ENCODE results near the gene MT1E. TPM values are rescaled to one million over a fixed set of nuclear protein-coding genes. Genes with fewer than 3 reads are reported as not detected.

MT1E gene
- total and polyA plus RNA-seq, 3 donors from 2014 or later, result 10.5 to 55.4 (median 22.4) TPM

DNA sequence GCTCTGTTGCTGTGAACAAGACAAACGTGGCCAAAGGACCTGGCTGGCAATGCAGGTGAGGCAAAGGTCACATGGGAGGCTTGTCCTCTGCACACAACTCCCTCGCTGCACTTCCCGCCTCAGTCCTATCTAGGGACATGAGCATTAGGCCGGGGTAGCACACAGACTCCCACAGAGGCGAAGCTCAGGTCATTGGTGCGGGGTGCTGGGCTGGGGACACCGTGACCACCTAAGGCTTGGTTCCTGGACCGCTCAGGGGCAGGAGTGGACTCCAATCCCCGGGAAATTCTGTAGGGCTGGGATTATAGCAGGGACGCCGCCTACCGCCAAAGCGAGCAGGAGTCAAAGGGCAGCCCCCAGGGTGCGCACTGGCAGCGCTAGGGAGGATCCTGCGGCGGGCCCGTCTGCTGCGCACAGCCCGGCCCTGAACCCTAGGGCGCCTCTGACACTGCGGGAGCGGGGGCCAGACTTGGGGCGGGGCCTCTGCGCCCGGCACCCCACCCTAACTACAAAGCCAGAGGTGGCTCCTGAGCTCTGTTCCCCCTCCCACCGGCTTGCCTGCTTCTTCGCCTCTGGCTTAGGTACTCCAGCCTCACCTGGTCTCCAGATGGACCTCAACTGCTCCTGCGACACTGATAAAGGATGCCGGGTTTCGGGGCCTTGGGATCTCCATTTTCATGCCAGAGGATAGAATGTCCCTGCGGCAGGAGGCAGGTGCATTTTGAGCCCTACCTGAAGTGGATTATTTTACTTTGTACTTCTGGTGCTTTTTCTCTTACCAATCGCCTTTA lies 22.3 kb downstream of the MT1E start:
- Histone ChIP-seq H3K36me3 (ENCODE audit: low read depth, missing control alignments) (no peaks in the 10 kb centered on the region), H3K27ac (no peak overlapping the region), H3K4me3 (no peak overlapping the region), H3K9me3 (no peaks in the 10 kb centered on the region), H3K4me1 (peaks cover 8% of the 10 kb centered on the region), H3K27me3 (no peaks in the 10 kb centered on the region)
- DNase-seq, result no peak
- 33 to 53% methylated on average over 7 to 33 of the region's 33 CpGs for WGBS, 2 donors
- intact Hi-C loops (cut with DNase I; ENCODE audit: low total_unique reads), result no loop called here
- TF ChIP-seq, protein P1, sequence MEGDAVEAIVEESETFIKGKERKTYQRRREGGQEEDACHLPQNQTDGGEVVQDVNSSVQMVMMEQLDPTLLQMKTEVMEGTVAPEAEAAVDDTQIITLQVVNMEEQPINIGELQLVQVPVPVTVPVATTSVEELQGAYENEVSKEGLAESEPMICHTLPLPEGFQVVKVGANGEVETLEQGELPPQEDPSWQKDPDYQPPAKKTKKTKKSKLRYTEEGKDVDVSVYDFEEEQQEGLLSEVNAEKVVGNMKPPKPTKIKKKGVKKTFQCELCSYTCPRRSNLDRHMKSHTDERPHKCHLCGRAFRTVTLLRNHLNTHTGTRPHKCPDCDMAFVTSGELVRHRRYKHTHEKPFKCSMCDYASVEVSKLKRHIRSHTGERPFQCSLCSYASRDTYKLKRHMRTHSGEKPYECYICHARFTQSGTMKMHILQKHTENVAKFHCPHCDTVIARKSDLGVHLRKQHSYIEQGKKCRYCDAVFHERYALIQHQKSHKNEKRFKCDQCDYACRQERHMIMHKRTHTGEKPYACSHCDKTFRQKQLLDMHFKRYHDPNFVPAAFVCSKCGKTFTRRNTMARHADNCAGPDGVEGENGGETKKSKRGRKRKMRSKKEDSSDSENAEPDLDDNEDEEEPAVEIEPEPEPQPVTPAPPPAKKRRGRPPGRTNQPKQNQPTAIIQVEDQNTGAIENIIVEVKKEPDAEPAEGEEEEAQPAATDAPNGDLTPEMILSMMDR (IDR thresholded peaks at IDR 0.05), result no peak
- no peak for TF ChIP-seq POLR2A (IDR thresholded peaks at IDR 0.05)

DNA sequence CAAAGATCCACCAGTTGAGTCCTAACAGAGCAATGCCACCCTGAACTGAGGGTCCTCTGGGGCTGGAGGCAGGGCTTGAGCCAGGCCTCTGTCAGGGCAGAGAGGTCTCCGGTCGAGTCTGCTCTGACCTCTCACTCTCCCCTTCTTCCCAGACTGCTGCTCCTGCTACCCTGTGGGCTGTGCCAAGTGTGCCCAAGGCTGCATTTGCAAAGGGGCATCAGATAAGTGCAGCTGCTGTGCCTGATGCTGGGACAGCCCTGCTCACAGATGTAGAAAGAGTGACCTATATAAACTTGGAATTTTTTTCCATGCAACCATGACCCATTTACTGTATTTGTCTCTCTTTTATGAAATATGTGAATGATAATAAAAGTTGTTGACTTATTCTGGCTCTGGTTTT lies 23.7 kb downstream of the MT1E start:
- WGBS, 2 donors, result 91 to 100% methylated on average over 2 of the region's 2 CpGs
- Histone ChIP-seq H3K36me3 (ENCODE audit: low read depth, missing control alignments) (no peaks in the 10 kb centered on the region), H3K4me3 (no peak overlapping the region), H3K27me3 (no peaks in the 10 kb centered on the region), H3K9me3 (no peaks in the 10 kb centered on the region), H3K4me1 (no peaks in the 10 kb centered on the region), H3K27ac (no peak overlapping the region)
- DNase-seq, result no peak
- TF ChIP-seq, protein P1 (IDR thresholded peaks at IDR 0.05), result no peak
- no peak for TF ChIP-seq POLR2A (IDR thresholded peaks at IDR 0.05)
- intact Hi-C loops (cut with DNase I; ENCODE audit: low total_unique reads), result no loop called here

DNA sequence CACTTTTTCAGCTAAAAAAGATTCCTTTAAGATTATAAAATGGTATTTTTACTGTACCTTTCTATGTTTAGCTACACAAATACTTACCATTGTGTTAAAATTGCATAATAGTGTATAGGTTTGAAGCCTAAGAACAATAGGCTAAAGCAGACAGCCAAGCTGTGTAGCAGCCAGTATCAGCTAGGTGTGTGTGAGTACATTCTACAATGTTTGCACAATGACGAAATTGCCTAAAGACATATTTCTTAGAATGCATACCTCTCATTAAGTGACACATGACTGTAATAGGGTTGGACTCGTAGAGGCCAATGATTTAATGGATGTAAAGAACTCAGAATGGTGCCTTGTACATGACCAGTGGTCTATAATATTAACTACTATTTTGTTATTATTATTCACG lies 24.2 kb downstream of the MT1E start:
- no peaks in the 10 kb centered on the region for H3K27me3 ChIP-seq
- no peaks in the 10 kb centered on the region for H3K36me3 ChIP-seq (ENCODE audit: low read depth, missing control alignments)
- no peak overlapping the region for H3K4me3 ChIP-seq
- no peak for DNase-seq
- H3K4me1 ChIP-seq, result no peaks in the 10 kb centered on the region
- H3K27ac ChIP-seq, result no peak overlapping the region
- WGBS, 2 donors, result 92 to 93% methylated on average over 3 of the region's 3 CpGs
- H3K9me3 ChIP-seq, result no peaks in the 10 kb centered on the region
- intact Hi-C loops (cut with DNase I; ENCODE audit: low total_unique reads), result no loop called here
- TF ChIP-seq, protein P1 (IDR thresholded peaks at IDR 0.05), result no peak
- TF ChIP-seq POLR2A (IDR thresholded peaks at IDR 0.05), result no peak

DNA sequence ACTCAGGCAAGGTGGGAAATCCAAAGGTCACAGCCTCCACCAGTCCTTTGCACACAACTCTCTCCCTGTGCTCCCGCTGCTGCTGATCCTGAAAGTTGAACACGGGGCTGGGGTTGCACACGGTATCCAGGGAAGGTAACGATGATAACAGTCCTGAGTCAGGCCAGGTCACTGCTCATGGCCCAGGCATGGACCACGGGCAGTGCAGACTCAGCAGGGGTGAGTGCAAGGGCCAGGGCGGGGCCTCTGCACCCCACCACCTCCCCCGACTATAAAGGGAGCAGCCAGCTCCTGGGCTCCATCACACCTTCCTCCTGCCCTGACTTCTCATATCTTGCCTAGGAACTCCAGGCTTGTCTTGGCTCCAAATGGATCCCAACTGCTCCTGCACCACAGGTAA lies 26.0 kb downstream of the MT1E start, which contains the start of gene MT1B:
Gene MT1B (plus strand): TSS at position 301 of the 400 bp plus-strand sequence. CDS start 68 bp downstream, at position 369.
- TF ChIP-seq POLR2A (IDR thresholded peaks at IDR 0.05), result no peak
- TF ChIP-seq, protein P1 (IDR thresholded peaks at IDR 0.05), result no peak
- H3K27me3 ChIP-seq, result no peaks in the 10 kb centered on the region
- no peaks in the 10 kb centered on the region for H3K4me1 ChIP-seq
- no peaks in the 10 kb centered on the region for H3K9me3 ChIP-seq
- no peak within 1 kb of the TSS for H3K4me3 ChIP-seq
- no peak for DNase-seq
- H3K27ac ChIP-seq, result no peak within 1 kb of the TSS
- no peaks in the 10 kb centered on the region for H3K36me3 ChIP-seq (ENCODE audit: low read depth, missing control alignments)
- intact Hi-C loops (cut with DNase I; ENCODE audit: low total_unique reads), result no loop called here
- 76 to 82% methylated on average over 5 to 7 of the region's 7 CpGs for WGBS, 2 donors

DNA sequence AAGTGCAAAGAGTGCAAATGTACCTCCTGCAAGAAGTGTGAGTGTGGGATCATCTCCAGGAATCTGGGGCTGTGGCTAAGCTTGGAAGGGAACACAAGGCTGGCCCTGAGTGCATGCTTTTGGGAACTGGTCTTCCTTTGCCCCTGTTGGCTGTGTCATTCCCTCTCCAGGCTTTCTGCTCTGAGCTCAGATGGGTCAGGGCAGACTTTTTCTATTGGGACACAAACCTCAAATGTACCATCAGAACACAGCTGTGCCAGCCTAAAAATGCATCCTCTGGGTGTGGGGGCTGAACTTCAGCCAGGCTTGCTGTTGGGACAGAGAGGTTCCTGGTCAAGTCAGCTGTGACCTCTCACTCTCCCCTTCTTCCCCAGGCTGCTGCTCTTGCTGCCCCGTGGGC lies 27.0 kb downstream of the MT1E start:
- no peak for DNase-seq
- H3K27me3 ChIP-seq, result no peaks in the 10 kb centered on the region
- WGBS, 2 donors, result 86 to 88% methylated on average over 1 of the region's 1 CpG

More for the DNA sequence above, 27.0 kb downstream of the MT1E start:
- Histone ChIP-seq H3K27ac (no peak overlapping the region), H3K9me3 (no peaks in the 10 kb centered on the region), H3K36me3 (ENCODE audit: low read depth, missing control alignments) (no peaks in the 10 kb centered on the region), H3K4me3 (no peak overlapping the region), H3K4me1 (no peaks in the 10 kb centered on the region)
- intact Hi-C loops (cut with DNase I; ENCODE audit: low total_unique reads), result no loop called here
- no peak for TF ChIP-seq POLR2A (IDR thresholded peaks at IDR 0.05)
- TF ChIP-seq, protein P1 (IDR thresholded peaks at IDR 0.05), result no peak

Data from testis (tissue), 3 donors.